Measurements from ENCODE around the gene FRMPD4. TPM values are rescaled to one million over a fixed set of nuclear protein-coding genes. Genes with fewer than 3 reads are reported as not detected.

FRMPD4 gene
- total RNA-seq, 1 donor from 2014 or later: not detected

GRCh38 chrX:12329476-12329875 is 191.2 kb downstream of the FRMPD4 start:
- intact Hi-C loops (cut with micrococcal nuclease): no loop called here
- Mint-ChIP-seq H3K4me3 (no peak overlapping the region), H3K4me1 (no peaks in the 10 kb centered on the region), H3K36me3 (ENCODE audit: low read depth) (no peaks in the 10 kb centered on the region), H3K9me3 (no peaks in the 10 kb centered on the region), H3K27me3 (peaks cover under 1% of the 10 kb centered on the region), H3K27ac (no peak overlapping the region)
- ATAC-seq (ENCODE audit: low read depth) (no peak), DNase-seq (no peak)
- POLR2A ChIA-PET: no interaction called here
- no peak for TF ChIP-seq CTCF (IDR thresholded peaks at IDR 0.05)
- CTCF ChIA-PET: no interaction called here

GRCh38 chrX:12330841-12331240 is 192.6 kb downstream of the FRMPD4 start:
- no peak for ATAC-seq (ENCODE audit: low read depth)
- H3K4me1 Mint-ChIP-seq: no peaks in the 10 kb centered on the region
- intact Hi-C loops (cut with micrococcal nuclease): no loop called here
- H3K27ac Mint-ChIP-seq: no peak overlapping the region
- H3K27me3 Mint-ChIP-seq: peaks cover 3% of the 10 kb centered on the region
- no peak overlapping the region for H3K4me3 Mint-ChIP-seq
- no peak for TF ChIP-seq CTCF (IDR thresholded peaks at IDR 0.05)
- ChIA-PET CTCF (no interaction called here), POLR2A (no interaction called here)
- no peaks in the 10 kb centered on the region for H3K9me3 Mint-ChIP-seq
- DNase-seq: no peak
- no peaks in the 10 kb centered on the region for H3K36me3 Mint-ChIP-seq (ENCODE audit: low read depth)

GRCh38 chrX:12332786-12333347 is 194.6 kb downstream of the FRMPD4 start:
- H3K27ac Mint-ChIP-seq: no peak overlapping the region
- no peak for TF ChIP-seq CTCF (IDR thresholded peaks at IDR 0.05)
- ChIA-PET CTCF (no interaction called here), POLR2A (no interaction called here)
- H3K9me3 Mint-ChIP-seq: no peaks in the 10 kb centered on the region
- ATAC-seq (ENCODE audit: low read depth) (no peak), DNase-seq (no peak)
- no peak overlapping the region for H3K4me3 Mint-ChIP-seq
- peaks cover 3% of the 10 kb centered on the region for H3K27me3 Mint-ChIP-seq
- H3K36me3 Mint-ChIP-seq (ENCODE audit: low read depth): no peaks in the 10 kb centered on the region
- no peaks in the 10 kb centered on the region for H3K4me1 Mint-ChIP-seq
- intact Hi-C loops (cut with micrococcal nuclease): no loop called here

- POLR2A ChIA-PET: no interaction called here
These were observed 201.6 kb downstream of the FRMPD4 start for GRCh38 chrX:12339921-12340320.

GRCh38 chrX:12344954-12345353 is 206.7 kb downstream of the FRMPD4 start:
- no peak overlapping the region for H3K4me3 Mint-ChIP-seq
- no peak overlapping the region for H3K27ac Mint-ChIP-seq
- ATAC-seq (ENCODE audit: low read depth): no peak
- no peaks in the 10 kb centered on the region for H3K9me3 Mint-ChIP-seq
- H3K27me3 Mint-ChIP-seq: peaks cover 5% of the 10 kb centered on the region
- POLR2A ChIA-PET: no interaction called here
- intact Hi-C loops (cut with micrococcal nuclease): no loop called here
- no peaks in the 10 kb centered on the region for H3K4me1 Mint-ChIP-seq
- DNase-seq: no peak
- H3K36me3 Mint-ChIP-seq (ENCODE audit: low read depth): no peaks in the 10 kb centered on the region
- TF ChIP-seq CTCF (IDR thresholded peaks at IDR 0.05): no peak
- CTCF ChIA-PET: no interaction called here

More at GRCh38 chrX:12339921-12340320, 201.6 kb downstream of the FRMPD4 start:
- H3K36me3 Mint-ChIP-seq (ENCODE audit: low read depth): no peaks in the 10 kb centered on the region
- DNase-seq (no peak), ATAC-seq (ENCODE audit: low read depth) (peak; percentile 28)
- TF ChIP-seq CTCF (IDR thresholded peaks at IDR 0.05): no peak
- H3K4me3 Mint-ChIP-seq: no peak overlapping the region
- H3K27me3 Mint-ChIP-seq: peaks cover 4% of the 10 kb centered on the region
- CTCF ChIA-PET: no interaction called here
- intact Hi-C loops (cut with micrococcal nuclease): no loop called here
- H3K9me3 Mint-ChIP-seq: no peaks in the 10 kb centered on the region
- H3K4me1 Mint-ChIP-seq: no peaks in the 10 kb centered on the region
- H3K27ac Mint-ChIP-seq: no peak overlapping the region

Data from activated B cell treated with CpG ODN at 0.5 μM for 24 hours (primary cell).